ENCODE measurements around the gene BNIP5.

DNA sequence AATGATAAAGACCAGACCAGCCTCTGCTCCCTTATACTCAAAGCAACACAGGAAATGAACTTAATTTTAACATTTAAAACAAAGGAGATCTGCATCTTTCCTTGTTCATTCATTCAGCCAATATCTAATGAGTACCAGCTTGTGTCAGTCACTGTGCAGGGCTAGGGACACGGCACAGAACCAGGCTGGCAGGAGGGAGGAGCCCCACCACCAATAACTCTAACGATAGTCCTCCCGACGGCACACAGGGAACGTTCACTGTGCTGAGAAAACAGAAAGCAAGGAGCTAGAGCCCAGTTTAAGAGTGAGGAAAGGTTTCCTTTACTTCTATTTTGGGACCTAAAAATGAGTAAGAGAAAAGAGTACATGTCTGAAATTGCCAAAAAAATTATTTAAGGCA, 40.9 kb upstream of the BNIP5 start:
- TF ChIP-seq, protein P1, sequence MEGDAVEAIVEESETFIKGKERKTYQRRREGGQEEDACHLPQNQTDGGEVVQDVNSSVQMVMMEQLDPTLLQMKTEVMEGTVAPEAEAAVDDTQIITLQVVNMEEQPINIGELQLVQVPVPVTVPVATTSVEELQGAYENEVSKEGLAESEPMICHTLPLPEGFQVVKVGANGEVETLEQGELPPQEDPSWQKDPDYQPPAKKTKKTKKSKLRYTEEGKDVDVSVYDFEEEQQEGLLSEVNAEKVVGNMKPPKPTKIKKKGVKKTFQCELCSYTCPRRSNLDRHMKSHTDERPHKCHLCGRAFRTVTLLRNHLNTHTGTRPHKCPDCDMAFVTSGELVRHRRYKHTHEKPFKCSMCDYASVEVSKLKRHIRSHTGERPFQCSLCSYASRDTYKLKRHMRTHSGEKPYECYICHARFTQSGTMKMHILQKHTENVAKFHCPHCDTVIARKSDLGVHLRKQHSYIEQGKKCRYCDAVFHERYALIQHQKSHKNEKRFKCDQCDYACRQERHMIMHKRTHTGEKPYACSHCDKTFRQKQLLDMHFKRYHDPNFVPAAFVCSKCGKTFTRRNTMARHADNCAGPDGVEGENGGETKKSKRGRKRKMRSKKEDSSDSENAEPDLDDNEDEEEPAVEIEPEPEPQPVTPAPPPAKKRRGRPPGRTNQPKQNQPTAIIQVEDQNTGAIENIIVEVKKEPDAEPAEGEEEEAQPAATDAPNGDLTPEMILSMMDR (IDR thresholded peaks at IDR 0.05), result no peak
- TF ChIP-seq POLR2A (IDR thresholded peaks at IDR 0.05), result no peak

Measured in esophagus squamous epithelium (tissue), 4 donors.